Muscle of leg (tissue), 11 donors: ENCODE measurements around the gene KCNMA1. TPM values are rescaled to one million over a fixed set of nuclear protein-coding genes. Genes with fewer than 3 reads are reported as not detected.

ENCODE experiments used
- DNase-seq: peaks from one replicate; pipeline ENCODE4 v3.0.0; 2013
- H3K27ac ChIP-seq: one replicate; pipeline ENCODE4 v1.5.1; 2013; ENCODE audit warnings: mild to moderate bottlenecking, low read length, control low read depth
- H3K27me3 ChIP-seq: one replicate; pipeline ENCODE4 v1.6.1; 2013; ENCODE audit warnings: low read length; ENCODE audit not compliant: control insufficient read depth, insufficient read depth
- H3K36me3 ChIP-seq: one replicate; pipeline ENCODE4 v1.6.1; 2013; ENCODE audit warnings: low read length; ENCODE audit not compliant: control insufficient read depth, insufficient read depth
- H3K4me1 ChIP-seq: one replicate; pipeline ENCODE4 v1.6.1; 2013; ENCODE audit warnings: low read length; ENCODE audit not compliant: control insufficient read depth, insufficient read depth
- H3K4me3 ChIP-seq: one replicate; pipeline ENCODE4 v1.5.1; 2013; ENCODE audit warnings: low read length, control low read depth
- H3K9me3 ChIP-seq: replicated peaks from 2 replicates; pipeline ENCODE4 v1.6.1; 2013; ENCODE audit warnings: low read depth, low read length; ENCODE audit not compliant: control insufficient read depth
- WGBS: methylation state at CpG from one replicate; pipeline ENCODE4 v1.1.5; 2013; ENCODE audit warnings: missing lambda C conversion rate; ENCODE audit not compliant: insufficient coverage; 5-methylcytosine and 5-hydroxymethylcytosine counted together
- polyA plus RNA-seq, 8 donors: library from polyadenylated mRNA; unstranded; fragments of 120-200 nt; gene quantifications; one replicate each; pipeline versions ENCODE4 v1.2.1 to v1.2.3, GENCODE V29; 2013; ENCODE audit warnings: inconsistent platforms in 1 of 8, low replicate concordance in 1 of 8; ENCODE audit not compliant: insufficient read length in 8 of 8, insufficient read depth in 1 of 8
- total RNA-seq: library from RNA; stranded (reverse); fragments of 120-200 nt; gene quantifications from one replicate; pipeline ENCODE4 v1.2.4, GENCODE V29; 2013

Gene KCNMA1
- total and polyA plus RNA-seq, 9 donors, result 12.7 to 23.3 (median 18.2) TPM

- peaks cover 6% of the 10 kb centered on the region for H3K4me1 ChIP-seq
- H3K9me3 ChIP-seq, result no peaks in the 10 kb centered on the region
- H3K27ac ChIP-seq, result no peak overlapping the region
- no peaks in the 10 kb centered on the region for H3K36me3 ChIP-seq
- no peaks in the 10 kb centered on the region for H3K27me3 ChIP-seq
- no peak for DNase-seq
- no peak overlapping the region for H3K4me3 ChIP-seq
- no CpG with 5 or more reads among the region's 2 CpGs for WGBS
These were observed 411.6 kb downstream of the KCNMA1 start for GRCh38 chr10:77226020-77226419.

- peaks cover 6% of the 10 kb centered on the region for H3K4me1 ChIP-seq
- no peak for DNase-seq
- no peaks in the 10 kb centered on the region for H3K9me3 ChIP-seq
- no peaks in the 10 kb centered on the region for H3K36me3 ChIP-seq
- WGBS, result 80% methylated on average over 6 of the region's 9 CpGs
- no peaks in the 10 kb centered on the region for H3K27me3 ChIP-seq
- no peak overlapping the region for H3K4me3 ChIP-seq
- H3K27ac ChIP-seq, result no peak overlapping the region
These were observed 413.8 kb downstream of the KCNMA1 start for GRCh38 chr10:77223526-77224460.

- no CpG with 5 or more reads among the region's 2 CpGs for WGBS
- H3K27ac ChIP-seq, result no peak overlapping the region
- H3K9me3 ChIP-seq, result no peaks in the 10 kb centered on the region
- no peaks in the 10 kb centered on the region for H3K36me3 ChIP-seq
- H3K27me3 ChIP-seq, result no peaks in the 10 kb centered on the region
- H3K4me3 ChIP-seq, result no peak overlapping the region
- no peak for DNase-seq
- peaks cover 5% of the 10 kb centered on the region for H3K4me1 ChIP-seq
These were observed 417.5 kb downstream of the KCNMA1 start for GRCh38 chr10:77220150-77220549.

DNA sequence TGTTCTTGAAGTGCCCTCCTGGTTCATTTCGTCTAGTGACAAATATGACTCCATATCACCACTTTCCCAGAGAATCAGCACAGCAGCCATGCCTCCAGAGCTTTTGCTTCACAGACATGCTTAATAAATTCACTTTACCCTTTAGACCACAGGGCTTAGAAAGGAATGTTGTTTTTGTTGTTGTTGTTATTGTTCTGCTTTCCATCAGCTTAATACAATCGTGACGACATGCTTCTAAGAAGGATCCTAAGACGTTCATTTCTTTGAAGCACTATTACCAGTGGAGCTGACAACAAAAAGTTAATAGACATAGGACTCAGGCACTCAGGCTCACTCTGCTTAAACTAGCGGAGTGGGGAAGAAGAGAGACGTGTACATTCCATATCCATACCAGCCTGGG is 418.6 kb downstream of the KCNMA1 start:
- no peaks in the 10 kb centered on the region for H3K36me3 ChIP-seq
- DNase-seq, result no peak
- H3K27me3 ChIP-seq, result no peaks in the 10 kb centered on the region
- no peak overlapping the region for H3K27ac ChIP-seq
- no CpG with 5 or more reads among the region's 6 CpGs for WGBS
- H3K9me3 ChIP-seq, result no peaks in the 10 kb centered on the region
- peaks cover 3% of the 10 kb centered on the region for H3K4me1 ChIP-seq
- no peak overlapping the region for H3K4me3 ChIP-seq

- Histone ChIP-seq H3K4me1 (no peaks in the 10 kb centered on the region), H3K27me3 (no peaks in the 10 kb centered on the region), H3K4me3 (no peak overlapping the region), H3K9me3 (no peaks in the 10 kb centered on the region), H3K36me3 (no peaks in the 10 kb centered on the region), H3K27ac (no peak overlapping the region)
- DNase-seq, result no peak
- WGBS, result 76% methylated on average over 1 of the region's 1 CpG
These were observed 422.8 kb downstream of the KCNMA1 start for GRCh38 chr10:77214799-77215198.

DNA sequence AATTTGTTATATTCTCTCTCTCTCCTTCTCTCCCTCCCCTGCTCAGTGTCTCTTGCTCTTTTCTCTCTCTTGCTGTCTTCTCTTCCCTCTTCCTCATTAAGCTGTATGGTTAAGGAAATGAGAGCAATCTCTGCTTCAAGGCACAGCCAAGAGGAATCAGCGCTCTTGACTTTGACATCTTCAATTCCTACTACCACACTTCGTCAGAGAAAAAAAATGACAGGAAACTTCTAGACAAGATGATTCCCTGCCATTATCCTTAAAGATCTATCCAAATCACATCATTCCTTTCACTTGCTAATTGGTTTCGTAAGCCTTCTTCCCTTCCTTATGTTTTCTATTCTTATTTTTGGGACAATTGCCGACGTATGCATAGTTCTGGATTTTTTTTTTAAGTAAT is 425.0 kb downstream of the KCNMA1 start:
- H3K4me3 ChIP-seq, result no peak overlapping the region
- no peak overlapping the region for H3K27ac ChIP-seq
- H3K36me3 ChIP-seq, result no peaks in the 10 kb centered on the region
- no peaks in the 10 kb centered on the region for H3K4me1 ChIP-seq
- no peaks in the 10 kb centered on the region for H3K9me3 ChIP-seq
- H3K27me3 ChIP-seq, result no peaks in the 10 kb centered on the region
- WGBS, result 86% methylated on average over 1 of the region's 5 CpGs
- no peak for DNase-seq

DNA sequence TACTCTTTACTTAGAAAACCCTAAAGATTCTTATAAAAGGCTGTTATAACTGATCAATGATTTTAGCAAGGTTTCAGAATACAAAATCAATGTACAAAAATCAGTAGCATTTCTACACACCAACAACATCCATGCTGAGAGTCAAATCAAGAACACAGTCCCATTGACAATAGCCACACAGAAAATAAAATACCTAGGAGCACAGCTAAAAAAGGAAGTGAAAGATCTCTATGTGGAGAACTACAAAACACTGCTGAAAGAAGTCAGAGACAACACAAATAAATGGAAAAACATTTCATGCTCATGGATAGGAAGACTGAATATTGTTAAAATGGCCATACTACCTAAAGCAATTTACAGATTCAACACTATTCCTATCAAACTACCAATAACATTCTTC is 427.0 kb downstream of the KCNMA1 start:
- DNase-seq, result no peak
- H3K9me3 ChIP-seq, result no peaks in the 10 kb centered on the region
- H3K27ac ChIP-seq, result no peak overlapping the region
- H3K4me3 ChIP-seq, result no peak overlapping the region
- H3K36me3 ChIP-seq, result no peaks in the 10 kb centered on the region
- no peaks in the 10 kb centered on the region for H3K4me1 ChIP-seq
- H3K27me3 ChIP-seq, result no peaks in the 10 kb centered on the region

DNA sequence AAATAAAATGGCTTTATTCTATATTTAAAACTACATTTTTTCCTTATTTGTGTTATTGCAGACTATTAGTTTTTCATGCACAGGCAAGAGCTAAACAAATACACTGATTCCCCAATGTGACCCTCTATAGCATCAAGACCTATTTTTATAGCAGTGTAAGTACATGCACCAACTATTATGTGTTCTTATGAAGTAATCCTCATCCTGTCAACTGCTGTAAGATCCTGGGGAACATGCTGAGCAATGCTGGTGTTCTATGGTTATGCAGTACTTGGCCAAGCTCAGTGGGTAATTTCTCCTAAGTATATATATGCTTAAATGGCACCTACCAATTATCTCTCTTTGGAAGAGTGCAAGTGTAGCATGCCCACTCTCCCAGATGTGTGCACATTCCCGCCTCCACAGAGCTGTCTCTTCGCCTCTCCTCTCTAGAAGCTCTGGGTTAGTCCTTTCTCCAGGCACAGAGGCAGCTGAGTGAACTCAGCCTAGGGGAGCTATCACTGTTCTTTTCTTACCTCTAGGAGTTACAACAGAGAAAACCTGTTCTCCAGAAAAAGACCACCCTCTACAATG is 428.8 kb downstream of the KCNMA1 start:
- DNase-seq, result no peak
- H3K9me3 ChIP-seq, result no peaks in the 10 kb centered on the region
- H3K36me3 ChIP-seq, result no peaks in the 10 kb centered on the region
- no peak overlapping the region for H3K4me3 ChIP-seq
- no peaks in the 10 kb centered on the region for H3K4me1 ChIP-seq
- no peak overlapping the region for H3K27ac ChIP-seq
- H3K27me3 ChIP-seq, result no peaks in the 10 kb centered on the region
- no CpG with 5 or more reads among the region's 2 CpGs for WGBS

- H3K4me1 ChIP-seq, result no peaks in the 10 kb centered on the region
- no peak overlapping the region for H3K27ac ChIP-seq
- H3K9me3 ChIP-seq, result no peaks in the 10 kb centered on the region
- no peaks in the 10 kb centered on the region for H3K27me3 ChIP-seq
- no CpG with 5 or more reads among the region's 5 CpGs for WGBS
- no peaks in the 10 kb centered on the region for H3K36me3 ChIP-seq
- DNase-seq, result peak; percentile 57
- no peak overlapping the region for H3K4me3 ChIP-seq
These were observed 429.8 kb downstream of the KCNMA1 start for GRCh38 chr10:77207828-77208185.

GRCh38 chr10:77207182-77207827 is 430.3 kb downstream of the KCNMA1 start:
- H3K36me3 ChIP-seq, result no peaks in the 10 kb centered on the region
- H3K9me3 ChIP-seq, result no peaks in the 10 kb centered on the region
- no peak for DNase-seq
- H3K4me3 ChIP-seq, result no peak overlapping the region
- no peaks in the 10 kb centered on the region for H3K4me1 ChIP-seq
- H3K27me3 ChIP-seq, result no peaks in the 10 kb centered on the region
- 44% methylated on average over 2 of the region's 4 CpGs for WGBS
- H3K27ac ChIP-seq, result no peak overlapping the region
